GM12874 (cell line): ENCODE data around the gene WDR5.

Experiments used
- CTCF ChIP-seq: IDR thresholded peaks from 2 replicates; pipeline ENCODE4 v1.5.1; 2011; ENCODE audit warnings: low read depth, mild to moderate bottlenecking, control low read depth, low read length, moderate library complexity; ENCODE audit not compliant: insufficient read depth

Gene WDR5

GRCh38 chr9:134136996-134137299 lies 1.1 kb downstream of the WDR5 start:
- TF ChIP-seq CTCF, result no peak

DNA sequence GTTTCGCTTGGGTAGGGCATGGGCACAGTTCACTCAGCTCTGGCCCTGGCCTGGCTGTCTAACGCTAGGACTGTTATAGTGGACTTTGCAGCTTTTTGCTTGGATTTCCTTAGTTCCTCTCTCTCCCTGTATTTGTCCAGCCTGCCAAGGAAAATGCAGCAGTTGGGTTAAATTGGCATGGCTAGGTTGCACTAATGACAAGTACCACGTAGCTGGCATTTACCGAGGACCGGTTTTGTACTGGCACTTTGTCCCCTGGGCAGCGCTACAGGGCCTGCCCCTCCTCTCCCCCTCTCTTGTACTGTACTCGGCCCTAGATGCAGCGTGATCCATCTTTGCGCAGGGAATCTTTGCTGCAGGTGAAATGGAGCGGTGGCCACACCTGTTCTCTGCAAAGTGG lies 2.4 kb downstream of the WDR5 start:
- TF ChIP-seq CTCF, result no peak

DNA sequence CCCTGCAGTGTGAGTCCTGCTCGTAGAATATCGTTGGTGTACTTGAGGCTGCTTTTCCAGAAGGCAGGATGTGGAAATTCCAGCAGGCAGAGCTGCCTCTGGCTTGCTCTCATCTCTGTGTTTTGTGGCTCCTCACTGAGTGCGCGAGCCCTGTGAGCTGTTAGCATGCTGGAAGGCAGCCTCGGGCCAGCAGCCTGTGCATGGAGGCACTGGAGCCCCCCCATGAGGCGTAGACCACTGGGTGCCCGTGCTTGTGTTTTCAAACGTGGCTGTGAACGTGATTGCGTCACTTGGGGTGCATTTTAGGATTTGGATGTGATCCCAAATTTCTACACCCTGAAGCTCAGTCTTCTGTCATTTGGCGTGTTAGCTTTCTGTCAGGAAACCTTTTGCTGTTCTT lies 3.2 kb downstream of the WDR5 start:
- TF ChIP-seq CTCF, result no peak

GRCh38 chr9:134141906-134142305 lies 6.0 kb downstream of the WDR5 start:
- no peak for TF ChIP-seq CTCF

DNA sequence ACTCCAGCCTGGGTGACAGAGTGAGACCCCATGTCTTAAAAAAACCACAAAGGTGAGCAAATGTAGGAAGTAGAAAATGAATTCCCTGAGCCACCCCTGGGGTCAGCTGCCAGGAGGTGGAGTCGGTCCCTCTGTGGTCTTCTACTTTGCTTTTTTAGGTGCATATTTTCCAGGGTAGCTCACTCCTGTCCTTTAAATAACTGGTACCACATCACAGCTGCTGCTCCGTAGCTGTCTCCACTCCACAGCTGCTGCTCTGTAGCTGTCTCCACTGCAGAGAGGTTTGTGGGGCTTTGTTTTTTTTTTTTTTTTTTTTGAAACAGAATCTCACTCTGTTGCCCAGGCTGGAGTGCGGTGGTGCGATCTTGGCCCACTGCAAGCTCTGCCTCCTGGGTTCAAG lies 8.9 kb downstream of the WDR5 start:
- TF ChIP-seq CTCF, result no peak

DNA sequence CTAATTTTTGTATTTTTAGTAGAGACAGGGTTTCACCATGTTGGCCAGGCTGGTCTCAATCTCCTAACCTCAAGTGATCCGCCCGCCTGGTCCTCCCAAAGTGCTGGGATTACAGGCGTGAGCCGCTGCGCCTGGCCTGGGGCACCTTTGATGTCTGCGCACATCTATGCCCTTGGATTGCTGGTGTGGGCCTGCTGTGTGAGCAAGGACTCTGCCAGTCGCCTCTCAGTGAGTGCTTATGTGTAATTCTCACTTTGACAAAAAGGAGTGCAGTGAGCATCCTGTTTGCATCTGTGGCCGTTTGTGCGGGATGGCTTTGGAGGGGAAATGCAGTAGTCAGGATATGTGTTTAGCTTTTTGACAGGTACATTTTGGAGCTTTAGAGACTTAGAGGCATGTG lies 9.4 kb downstream of the WDR5 start:
- TF ChIP-seq CTCF, result no peak

DNA sequence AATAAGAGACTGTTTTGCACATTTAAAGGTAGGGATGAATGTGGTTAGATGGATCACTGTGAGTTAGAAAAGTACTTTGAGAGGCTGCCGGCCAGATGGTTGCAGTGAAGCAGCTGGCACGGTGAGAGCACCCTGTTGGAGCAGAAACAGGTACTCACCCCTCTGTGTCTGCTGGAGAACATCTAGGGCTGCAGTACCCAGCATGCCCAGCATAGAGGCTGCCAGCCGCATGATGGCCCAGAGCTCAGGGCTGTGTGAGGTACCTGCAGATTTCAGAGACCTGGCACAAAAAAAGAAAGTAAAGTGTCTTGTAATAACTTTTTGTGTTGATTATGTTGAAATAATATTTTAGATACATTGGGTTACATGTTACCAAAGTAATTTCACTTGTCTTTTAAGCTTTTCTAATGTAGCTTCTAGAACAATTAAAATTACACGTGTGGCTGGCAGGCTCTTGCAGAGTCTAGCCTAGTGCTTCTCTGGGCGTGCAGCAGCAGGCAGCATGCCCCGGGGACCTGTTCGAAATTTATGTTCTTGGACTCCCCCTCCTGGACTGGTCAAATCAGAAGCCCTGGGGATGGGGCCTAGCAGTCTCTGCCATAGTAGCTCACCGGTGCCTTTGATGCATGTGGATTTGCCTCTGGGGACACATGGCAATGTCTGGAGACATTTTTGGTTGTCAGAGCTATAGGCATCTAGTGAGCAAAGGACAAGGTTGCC lies 11.1 kb downstream of the WDR5 start:
- TF ChIP-seq CTCF, result no peak
